ENCODE measurements around the gene CACNB2.

The CACNB2 gene

DNA sequence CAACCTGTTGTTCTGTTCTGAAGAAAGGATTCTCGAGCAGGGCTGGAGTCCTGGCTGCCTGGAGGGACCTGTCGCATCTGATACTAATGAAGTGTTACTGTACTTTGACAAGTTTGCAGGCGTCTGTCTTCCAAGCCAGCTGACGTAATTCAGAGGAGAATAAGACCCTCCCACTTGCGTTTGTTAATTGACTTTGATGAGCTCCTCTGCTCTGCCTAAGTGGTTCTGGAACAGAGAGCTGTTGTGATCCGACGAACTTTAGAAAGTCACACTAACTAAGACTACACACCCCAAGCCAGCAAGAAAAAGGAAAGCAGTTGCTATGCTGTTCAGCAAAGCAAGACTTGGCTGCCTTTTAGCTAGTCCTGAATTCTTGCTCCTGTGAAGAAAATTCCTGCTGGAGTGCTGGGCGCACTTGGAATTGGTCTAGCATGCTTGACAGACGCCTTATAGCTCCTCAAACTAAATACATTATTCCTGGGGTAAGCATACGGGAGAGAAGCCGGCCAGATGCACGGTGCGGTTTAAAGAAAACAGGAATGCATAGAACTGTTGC, 200.3 kb downstream of the CACNB2 start:
- DNase-seq (ENCODE audit: low spot score): no peak

DNA sequence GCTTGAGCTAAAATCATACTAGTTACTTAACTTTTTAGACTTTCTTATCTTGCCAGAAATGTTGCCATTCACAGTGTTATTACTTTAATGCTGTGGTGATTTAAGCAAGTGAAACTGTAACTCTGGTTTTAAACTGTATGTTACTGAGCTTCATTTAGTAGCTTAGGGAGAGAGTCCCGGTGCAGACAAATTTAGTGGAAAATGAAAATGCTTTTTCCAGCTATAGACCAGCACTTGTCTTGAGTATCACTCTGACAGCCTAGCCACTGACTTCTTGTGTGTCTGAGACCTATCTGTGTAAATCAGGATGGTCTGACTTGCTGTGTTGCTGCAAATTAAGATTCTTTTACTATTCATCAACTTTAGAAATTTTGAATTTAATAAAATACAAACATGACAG, 200.8 kb downstream of the CACNB2 start:
- DNase-seq (ENCODE audit: low spot score): no peak

DNA sequence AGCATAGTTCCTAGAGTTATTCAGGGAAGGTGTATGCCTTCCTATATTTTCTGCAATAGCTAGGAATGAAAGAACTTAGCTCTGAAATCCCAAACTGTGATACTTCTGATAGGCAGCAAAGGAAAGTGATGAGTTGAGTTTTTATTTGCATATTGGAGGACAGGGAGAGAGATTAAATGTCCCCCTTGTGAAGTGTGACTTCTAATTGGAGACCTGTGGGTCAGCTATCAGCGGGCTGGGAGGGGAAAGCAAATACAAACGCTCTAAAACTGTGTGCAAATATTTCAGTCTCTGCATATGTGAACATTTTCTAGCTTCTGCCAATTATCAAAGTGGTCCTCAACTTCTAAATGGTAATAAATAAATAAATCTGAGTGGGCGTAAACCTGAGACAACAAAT, 203.3 kb downstream of the CACNB2 start:
- no peak for DNase-seq (ENCODE audit: low spot score)

DNA sequence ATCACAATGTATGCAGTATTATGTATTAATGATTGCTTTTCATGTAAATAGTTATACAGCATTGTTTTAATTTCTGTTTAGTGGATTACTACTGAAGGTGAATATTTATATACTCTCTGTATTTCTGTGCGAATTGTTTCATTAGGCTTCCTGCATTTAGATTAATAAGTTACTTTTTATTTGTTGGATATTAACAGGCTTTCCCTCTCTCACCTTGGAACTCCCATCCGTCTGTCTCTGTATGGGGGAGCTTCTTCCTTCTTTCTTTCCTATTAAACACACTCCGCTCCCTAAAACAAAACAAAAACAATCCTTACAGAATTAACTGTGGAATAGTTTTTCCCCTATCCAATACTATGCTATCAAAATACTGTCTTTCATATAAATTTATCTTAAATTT, 205.1 kb downstream of the CACNB2 start:
- no peak for DNase-seq (ENCODE audit: low spot score)

DNA sequence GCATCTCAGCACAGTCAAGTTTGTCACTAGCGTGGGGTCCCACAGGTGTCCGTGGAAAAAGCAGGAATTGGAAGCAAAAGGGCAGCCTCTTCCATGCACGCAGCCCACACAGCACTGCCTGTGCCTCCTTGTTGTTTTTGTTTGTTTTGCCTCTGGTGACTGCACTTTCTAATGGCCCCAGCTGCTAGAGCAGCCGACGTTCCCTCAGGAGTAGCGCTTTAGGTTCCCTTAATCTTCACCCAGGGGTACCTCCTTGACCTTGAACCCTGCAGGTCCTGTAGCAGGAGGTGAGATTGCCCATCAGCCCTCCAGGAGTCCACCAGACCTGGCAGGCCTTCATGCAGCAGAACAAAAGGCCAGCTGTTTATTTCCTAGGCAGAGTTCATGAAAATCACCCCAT, 210.1 kb downstream of the CACNB2 start:
- no peak for DNase-seq (ENCODE audit: low spot score)

DNA sequence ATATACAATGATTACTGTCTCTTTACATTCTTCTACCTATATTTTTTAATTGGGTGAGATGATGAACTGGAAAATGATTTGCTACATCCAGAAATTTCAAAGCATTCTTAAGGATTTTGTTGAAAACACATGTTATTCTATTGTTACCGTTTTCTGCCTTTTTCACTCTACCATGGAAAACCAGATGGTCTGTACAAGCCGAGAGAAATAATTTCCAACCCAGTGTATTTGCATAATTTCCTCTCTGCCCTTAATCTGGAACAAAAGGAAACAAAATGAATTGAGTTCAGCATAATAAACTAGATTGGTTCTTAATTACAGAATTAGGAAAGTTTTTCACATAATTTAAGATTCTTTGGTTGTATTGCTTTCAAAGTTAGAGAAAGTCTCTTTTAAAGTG, 211.2 kb downstream of the CACNB2 start:
- no peak for DNase-seq (ENCODE audit: low spot score)

DNA sequence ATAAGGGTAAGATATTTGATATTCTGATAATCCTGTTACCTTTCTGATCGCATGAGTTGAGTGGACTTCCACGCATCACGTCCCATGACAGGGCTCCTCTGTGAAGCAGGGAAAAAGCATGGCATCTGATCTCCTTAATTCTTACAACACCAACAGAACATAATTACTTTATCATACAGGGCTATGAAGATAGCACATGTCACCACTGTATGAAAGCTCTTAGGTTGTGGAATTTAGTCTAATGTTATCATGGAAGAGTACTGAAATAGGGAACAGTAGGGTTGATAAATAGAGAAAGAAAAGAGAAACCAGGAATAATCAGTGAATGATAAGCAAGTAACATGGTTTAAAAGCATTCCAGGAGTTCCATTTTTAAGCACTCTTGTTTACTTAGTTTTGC, 212.0 kb downstream of the CACNB2 start:
- no peak for DNase-seq (ENCODE audit: low spot score)

DNA sequence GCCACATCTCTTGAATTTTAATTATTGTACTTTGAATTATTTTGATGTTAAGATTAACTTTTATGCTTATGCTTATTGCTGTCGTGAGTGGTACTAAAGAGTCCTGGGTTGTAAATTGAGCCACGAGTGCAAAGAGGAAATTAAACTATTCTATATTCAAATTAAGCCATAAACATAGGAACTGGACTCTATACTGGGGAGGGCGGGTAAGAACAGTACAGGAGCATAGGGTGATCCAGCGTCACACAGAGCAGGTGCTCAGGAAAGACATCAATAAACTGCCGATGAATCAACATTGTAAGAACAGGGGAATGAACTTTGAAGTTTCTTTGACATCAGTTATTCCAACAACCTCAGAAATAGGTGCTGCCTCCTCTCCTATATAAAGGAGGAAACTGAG, 219.6 kb downstream of the CACNB2 start:
- no peak for DNase-seq (ENCODE audit: low spot score)

DNA sequence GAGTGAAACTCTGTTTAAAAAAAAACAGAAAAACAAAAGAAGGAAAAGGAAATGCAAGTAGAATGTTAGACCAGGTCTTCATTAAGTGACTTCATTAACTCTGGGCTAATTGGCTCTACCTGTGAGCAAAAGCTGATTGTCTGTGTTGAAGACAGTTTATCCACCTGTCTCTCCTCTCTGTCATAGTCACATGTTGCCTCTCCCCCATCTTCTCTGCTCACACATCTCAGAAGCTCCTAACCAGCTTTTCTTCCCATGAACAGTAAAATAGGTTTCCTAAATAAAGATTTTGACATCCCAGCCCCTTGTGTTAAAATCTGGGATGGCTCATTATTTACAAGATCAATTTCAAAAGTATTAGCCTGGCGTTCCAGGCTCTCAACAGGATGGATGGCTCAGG, 222.7 kb downstream of the CACNB2 start:
- DNase-seq (ENCODE audit: low spot score): no peak

DNA sequence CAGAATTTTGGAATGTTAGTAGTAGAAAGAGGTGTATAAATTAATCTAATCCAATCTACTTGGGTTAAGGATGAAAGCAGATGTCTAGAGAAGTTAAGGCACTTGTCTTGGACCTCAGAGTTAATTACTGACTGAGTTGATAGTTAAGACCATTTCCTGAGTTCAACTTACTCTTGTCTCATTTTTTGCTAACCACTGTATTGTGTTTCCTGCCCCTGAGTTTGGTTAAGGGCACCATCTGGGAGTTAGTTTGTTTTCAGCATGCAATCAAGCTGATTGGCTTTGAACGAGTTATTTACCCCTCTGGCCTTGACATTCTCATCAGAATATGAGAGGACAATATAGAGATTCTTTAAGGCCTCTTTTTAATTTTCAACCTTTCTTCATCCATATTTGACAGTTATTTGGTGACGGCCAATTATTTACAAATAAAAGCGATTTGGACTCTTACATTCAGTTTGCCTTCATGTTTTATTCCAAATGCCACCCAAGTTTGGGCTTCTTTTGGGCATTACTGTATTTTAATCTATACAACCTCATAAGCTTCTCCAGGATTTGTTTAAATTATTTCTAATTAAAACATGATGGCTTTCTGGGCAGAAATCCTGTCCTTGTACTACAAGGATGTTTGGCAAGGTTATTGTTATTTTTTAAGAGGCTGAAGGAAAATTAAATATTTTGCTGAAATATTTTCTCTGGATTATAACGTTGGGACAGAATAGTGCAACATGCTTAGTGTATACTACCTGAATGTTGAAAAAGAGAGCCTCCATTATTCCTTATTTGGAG, 225.0 kb downstream of the CACNB2 start:
- no peak for DNase-seq (ENCODE audit: low spot score)

DNA sequence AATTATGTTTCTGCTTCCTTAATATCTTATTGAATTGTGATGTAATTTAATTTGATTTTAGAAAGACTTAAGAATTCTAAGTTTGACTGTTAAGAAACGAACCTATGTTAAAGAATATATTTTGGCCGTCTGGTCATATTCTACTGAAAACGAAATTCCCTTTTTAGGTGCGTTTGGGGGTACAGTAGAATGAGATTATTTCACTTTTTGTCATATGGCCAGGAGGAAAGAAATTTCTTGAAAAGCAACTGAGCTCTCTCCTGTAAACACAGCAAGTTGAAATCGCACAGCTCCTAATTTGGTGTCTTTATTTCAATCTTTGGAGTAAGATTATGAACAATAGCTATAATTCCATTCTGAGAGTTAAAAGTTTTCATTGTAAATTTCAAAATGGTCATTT, 227.6 kb downstream of the CACNB2 start:
- no peak for DNase-seq (ENCODE audit: low spot score)

DNA sequence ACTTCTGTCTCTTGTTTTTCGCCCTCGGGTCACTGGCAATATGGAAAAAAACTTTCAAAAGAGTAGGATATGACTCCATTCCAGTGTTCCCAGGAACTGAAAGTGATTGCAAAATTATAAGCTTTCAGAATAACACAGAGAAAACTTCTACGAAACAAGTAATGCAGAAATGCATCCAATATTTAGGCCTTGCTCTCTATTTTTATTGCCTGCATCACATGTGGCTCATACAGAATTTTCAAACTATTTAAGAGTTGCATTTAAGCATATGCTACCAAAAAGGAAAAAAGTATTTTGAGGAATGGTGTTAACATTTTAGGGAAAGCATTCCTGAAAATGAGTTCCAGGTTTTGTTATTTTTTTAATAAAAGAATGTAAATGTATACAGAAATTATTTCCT, 228.0 kb downstream of the CACNB2 start:
- DNase-seq (ENCODE audit: low spot score): no peak

DNA sequence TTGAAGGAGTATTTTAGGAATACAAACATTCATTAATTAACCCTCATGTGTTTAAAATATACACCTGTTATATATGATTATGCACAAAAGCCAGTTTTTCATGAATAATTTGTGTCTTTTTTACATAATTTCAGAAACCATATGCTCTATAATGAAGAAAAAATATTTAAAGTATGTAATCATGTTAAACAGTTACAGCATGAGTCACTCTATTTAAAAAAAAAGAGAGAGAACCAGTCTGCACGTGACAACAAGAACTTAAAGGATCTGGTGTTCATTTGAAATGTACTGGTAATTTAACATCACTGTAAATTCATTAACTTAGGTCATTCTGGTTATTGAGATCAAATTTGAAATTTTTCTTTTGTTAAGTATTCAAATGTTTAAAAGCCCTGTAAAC, 228.5 kb downstream of the CACNB2 start:
- no peak for DNase-seq (ENCODE audit: low spot score)

DNA sequence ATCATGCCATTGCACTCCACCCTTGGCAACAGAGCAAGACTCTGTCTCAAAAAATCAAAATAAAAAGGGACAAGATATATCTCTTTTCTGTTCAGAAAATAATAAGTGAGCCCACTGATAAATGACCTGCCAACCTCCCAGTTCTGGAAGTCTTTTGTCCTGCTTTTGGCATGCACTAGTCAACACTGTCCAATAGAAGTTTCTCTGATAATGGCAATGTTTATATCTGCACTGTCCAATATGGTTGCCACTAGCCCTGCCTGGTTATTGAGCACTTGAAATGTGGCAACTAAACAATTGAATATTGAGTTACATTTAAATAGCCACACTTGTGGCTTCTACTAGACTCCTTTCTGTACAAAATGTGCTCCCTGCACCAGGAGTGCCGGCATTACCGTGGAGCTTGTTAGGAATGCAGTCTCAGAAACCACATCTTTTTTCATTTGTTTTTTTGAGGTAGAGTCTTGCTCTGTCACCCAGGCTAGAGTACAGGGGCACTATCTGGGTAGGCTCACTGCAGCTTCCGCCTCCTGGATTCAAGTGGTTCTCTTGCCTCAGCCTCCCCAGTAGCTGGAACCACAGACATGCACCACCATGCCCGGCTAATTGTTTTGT, 229.7 kb downstream of the CACNB2 start:
- no peak for DNase-seq (ENCODE audit: low spot score)

DNA sequence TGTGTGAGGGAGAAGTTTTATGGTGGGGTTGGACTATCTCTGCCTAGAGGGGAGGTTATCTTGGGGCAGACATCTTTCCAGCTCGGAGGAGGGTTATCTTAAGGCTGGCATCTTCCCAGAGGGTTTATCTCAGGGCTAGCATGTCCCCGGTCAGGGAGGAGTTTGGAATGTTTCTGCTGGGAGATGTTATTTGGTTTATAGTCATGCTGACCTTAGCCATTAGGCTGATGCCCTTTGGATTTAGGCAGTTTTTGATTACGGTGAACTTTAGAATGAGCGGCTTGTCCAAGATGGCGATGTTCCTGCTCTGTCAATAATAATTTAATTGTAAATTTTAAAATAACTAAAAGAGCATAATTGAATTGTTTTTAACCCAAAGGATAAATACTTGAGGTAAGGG, 236.4 kb downstream of the CACNB2 start:
- DNase-seq (ENCODE audit: low spot score): no peak

DNA sequence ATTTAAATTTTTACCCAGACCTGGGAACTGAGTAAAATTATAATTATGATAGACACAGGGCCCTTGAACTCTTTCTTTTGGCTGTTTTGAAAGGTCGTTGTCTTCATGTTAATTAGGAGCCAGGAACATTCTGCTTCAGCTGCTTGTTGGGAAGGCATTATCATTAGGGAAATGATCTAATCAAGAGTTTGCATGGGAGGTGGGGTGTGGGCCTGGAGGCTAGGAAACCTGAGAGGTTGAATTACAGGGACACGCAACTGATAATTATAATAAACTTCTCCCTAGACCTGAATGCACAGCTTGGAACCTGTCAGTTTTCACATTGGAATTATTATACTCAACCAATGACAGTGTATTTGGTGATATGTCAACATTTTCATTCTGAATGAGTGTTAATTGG, 237.7 kb downstream of the CACNB2 start:
- DNase-seq (ENCODE audit: low spot score): no peak

DNA sequence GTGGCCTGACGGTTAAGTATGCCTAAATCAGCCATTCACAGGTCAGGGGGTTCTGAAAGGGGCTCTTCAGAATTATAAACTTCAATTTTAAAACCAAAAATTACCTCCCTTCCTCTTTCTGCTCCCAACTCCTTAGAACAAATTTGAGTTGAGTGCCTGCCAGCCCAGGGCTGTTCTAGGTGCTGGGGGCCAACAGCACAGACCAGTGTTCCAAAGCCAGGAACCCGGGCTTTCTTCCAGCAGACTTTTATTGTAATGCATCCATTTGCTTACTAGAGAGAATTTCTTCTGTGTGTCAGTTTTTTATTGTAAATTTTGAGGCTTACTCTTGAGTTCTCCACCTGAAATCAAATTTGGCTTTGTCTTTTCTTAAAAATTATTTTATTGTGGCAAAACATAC, 238.5 kb downstream of the CACNB2 start:
- no peak for DNase-seq (ENCODE audit: low spot score)

DNA sequence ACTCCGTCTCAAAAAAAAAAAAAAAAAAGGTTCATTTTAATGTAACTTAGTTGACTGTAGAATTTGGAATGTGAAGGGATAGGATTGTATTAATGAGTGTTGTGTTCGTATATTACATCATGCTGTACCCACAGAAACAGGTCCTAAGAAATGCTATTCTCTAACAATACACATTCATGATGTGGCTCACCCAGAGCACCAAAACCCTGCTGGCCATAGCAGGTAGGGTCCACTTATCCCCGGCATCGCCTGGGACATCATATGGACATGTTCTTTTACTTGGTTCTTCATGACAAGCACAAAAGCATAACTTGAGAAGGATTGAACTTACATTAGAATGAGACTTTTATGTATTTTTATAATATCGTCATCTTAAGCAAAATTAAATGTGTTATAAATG, 241.5 kb downstream of the CACNB2 start:
- DNase-seq (ENCODE audit: low spot score): no peak

DNA sequence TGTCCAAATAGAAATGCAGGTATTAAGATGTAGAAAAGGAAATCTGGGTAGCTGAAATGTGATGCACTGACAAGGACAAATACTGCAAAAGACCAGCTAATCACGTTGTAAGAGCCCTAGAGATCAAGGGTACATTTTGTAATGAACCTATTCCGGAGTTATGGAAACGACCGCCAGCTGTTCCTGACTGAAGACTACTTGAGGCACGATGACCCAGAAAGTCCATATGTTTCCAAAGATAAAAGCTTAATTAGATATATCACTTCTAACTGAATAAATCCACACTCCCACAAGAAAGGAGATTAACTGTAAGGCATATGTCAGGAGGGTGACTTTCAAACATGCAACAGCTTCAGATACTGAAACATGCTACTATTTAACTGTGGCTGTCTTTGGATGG, 257.7 kb downstream of the CACNB2 start:
- DNase-seq (ENCODE audit: low spot score): no peak

DNA sequence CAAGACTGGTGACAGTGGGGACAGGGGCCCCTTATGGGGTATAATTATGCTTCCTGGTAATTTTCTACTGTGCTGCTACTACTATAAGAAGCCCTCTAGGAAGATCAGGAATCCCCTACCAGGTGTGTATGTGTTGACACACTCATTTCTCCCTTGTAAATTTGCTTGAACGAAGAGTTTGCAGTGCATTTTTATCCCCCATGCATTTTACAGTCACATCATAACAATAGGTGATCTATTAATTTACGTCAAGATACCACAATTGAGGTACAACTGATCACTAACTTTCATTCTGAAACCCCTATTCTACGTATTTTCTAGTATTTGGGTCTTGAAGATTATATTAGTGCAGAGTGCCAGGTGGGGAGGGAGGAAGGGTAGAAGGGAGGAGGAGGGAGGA, 258.9 kb downstream of the CACNB2 start:
- DNase-seq (ENCODE audit: low spot score): no peak

DNA sequence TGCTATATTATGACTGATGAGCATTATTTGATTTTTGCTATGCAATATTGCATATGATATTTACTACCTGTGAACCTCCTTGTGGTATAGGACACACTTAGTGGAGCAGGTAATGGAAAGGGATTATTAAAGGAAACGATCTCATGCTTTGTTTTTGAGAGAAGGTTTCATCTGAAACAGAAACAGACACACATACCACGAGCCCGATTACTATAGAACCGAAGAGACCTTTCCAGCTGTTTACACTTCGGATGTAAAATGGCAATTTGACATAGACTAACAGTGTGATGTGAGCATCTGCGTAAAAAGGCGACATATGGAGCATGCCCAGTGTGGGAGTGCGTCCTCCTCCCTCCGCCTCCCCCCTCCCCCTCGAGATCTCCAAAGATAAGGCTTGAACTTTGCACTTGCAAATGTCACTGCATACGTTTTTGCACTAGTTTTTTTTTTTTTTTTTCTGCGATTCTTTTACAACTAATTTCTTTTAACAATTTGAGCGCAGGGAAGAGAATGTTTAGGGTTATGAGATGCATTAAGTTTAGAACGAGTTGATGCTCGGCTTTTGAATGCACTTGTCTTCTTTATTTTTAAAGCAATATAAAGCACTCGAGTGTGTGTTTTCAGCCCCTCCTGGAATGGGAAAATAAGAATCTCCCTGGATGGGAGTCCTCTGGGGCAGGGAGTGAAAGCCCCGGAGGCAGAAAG, 260.1 kb downstream of the CACNB2 start:
- no peak for DNase-seq (ENCODE audit: low spot score)

DNA sequence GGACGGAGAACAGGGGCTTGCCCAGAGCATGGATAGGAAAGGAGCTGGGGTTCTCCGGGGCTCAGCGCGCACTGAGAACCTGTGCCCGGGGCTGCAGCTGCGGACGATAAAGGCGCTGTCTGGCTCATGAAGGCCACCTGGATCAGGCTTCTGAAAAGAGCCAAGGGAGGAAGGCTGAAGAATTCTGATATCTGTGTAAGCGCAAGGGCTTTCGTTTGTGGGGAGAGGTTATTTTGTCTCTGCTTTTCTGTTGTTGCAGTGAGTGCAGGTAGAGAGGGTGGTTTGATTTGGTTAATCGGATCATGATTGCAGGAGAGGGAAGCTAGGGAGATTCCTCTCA, 260.7 kb downstream of the CACNB2 start:
- DNase-seq (ENCODE audit: low spot score): no peak

Data from hematopoietic multipotent progenitor cell treated with erythropoietin and hydrocortisone succinate and interleukin-3 and kit ligand, for 17 days (in vitro differentiated cells).